CD4-positive, alpha-beta T cell treated with Interleukin-10 for 1 hour (primary cell): Measurements from ENCODE around the gene SLIT3.
"Not testable (repeated sequence)": the region's sequence is repeated elsewhere in the genome, so short reads cannot be mapped to it uniquely, and the experiment has no call there.

Experiments
- DNase-seq: peaks from one replicate; pipeline ENCODE4 v3.0.0-alpha.2; 2020

The SLIT3 gene

DNA sequence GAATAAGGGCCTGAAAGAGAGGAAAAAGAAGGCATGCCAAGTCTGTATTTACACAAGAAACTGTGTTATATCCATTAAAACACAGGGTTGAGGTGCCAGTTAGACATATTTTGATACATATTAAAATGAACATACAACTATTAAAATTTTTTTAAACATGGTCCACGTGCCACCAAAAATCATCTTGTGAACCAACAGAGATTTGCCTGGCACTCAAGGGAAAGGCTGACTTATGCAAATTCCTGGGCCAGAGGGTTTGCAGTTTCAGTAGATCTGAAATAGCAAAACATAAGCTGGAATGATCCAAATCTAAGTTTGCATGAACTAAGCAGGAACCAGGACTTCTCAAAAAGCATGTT lies 168.7 kb downstream of the SLIT3 start:
- no peak for DNase-seq

DNA sequence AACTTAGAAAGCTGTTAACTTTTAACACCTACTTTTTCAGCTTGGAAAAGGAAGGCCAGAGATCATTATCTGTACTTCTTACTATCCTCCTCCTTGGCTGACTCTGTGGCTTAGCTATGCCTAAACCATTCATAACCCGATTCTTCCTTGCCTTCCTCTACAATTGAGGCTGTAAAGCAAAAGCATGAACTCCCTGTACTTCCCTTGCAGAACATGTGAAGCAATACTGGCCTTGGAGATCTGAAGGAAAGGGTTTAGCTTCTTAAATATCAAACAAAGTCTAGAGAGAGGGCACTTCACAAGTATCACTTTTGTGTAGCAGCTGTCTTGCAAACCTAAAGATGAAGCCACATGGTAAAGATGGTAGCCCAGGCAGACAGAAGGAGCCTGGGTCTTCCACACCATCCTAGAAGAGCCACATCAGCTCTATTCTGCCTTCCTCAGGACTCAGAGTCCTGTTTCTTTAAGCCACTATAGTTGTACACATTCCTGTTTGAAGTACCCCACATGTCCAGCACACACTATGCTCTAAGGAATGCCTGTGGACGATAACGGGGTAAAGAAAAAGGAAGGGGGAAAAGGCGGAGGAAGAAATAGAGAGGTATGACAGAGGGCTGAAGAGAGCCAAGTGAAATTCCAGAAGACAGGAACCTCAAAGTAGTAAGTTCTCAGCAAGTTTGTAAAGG lies 169.2 kb downstream of the SLIT3 start:
- no peak for DNase-seq

DNA sequence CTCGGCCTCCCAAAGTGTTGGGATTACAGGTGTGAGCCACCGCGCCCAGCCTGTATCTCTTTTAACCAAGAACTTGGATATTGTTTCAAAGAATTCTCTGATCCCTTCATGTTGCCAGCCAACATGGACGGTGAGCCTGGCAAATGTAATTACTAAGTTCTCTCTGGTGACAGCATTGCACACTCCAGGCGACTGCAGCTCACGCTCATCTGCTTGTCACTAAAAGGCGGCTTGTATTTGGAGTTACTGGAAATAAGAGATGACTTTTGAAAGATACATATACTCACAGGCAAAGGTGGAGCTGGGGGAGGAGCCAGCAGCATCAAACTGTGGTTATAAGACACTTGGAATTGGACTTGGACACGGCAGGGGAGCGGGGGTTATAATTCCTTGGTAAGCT lies 172.3 kb downstream of the SLIT3 start:
- DNase-seq = no peak

DNA sequence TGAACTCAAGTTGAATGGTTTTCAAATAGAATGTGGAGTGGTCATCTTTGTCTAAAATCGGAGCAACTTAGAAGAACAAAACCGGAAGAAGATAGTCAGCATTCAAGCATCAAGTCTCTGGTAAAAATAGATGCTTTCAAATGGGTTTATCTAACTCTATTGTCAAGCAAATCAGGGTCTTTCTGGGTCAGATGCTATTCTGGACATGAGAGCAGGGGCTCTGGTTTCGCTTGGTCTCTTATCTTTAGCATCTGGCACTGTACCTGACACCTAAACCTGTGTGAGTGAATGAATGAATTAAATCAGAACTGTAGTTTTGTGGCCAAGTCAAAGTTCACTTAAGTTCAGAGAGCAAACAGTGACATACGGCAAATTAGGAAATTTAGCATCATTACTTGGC lies 173.5 kb downstream of the SLIT3 start:
- DNase-seq = no peak

- no peak for DNase-seq
These were observed 174.4 kb downstream of the SLIT3 start for GRCh38 chr5:169126481-169127021.

DNA sequence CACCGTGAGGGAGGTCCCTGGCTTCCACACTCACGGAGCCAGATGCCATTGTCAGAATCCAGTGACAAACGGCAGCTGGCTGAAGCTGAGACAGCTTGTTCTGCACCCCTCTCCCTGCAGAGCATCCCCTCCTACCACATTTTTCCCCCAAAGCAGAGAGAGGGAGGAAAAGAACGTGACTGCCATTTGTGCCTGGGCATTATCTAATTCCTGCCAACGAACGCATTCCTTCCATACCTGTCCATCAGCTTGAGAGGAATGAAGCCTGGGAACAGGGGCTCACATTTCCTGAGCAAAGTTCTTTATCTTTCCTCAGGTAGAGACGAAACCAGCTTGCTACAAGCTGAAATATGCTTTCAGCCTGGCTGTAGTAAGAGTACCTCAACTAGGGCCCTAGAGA lies 175.4 kb downstream of the SLIT3 start:
- DNase-seq = no peak

- no peak for DNase-seq
These were observed 178.0 kb downstream of the SLIT3 start for GRCh38 chr5:169122951-169123350.

DNA sequence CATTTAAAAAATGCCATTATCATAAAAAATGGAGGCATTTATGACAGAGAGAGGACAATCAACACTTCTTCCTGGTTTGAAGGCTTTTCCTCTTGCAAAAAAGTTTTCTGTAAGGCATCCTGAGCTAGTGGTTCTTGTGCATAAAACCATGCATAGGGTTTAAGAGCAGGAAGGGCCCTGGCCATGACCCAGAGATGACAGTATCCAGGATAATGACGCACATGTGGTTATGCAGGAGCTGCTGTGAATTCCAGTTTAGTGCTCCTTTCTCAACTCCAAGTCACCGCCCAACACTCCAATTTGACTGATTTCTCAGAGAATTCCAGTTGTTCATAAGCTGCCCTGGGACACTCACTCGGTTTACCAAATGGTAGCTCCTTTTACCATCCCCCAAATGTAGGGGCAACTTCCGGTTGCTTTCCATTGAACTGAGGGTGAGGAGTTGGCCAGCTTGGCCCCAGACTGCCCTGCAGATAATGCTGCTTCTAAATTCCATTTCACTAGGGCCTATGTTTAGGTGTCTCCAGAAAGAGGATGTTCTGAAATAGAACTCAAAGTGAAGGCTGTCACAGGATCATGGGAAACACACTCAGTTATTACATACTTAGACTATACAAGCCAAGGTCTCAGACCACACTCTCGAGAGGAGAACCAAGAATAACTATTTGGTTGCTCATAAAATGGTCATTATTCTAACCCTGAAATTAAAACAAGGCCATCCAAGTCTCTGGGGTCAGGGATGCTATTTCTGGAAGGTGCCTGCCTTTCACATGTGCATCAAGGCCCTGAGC lies 179.1 kb downstream of the SLIT3 start:
- no peak for DNase-seq

DNA sequence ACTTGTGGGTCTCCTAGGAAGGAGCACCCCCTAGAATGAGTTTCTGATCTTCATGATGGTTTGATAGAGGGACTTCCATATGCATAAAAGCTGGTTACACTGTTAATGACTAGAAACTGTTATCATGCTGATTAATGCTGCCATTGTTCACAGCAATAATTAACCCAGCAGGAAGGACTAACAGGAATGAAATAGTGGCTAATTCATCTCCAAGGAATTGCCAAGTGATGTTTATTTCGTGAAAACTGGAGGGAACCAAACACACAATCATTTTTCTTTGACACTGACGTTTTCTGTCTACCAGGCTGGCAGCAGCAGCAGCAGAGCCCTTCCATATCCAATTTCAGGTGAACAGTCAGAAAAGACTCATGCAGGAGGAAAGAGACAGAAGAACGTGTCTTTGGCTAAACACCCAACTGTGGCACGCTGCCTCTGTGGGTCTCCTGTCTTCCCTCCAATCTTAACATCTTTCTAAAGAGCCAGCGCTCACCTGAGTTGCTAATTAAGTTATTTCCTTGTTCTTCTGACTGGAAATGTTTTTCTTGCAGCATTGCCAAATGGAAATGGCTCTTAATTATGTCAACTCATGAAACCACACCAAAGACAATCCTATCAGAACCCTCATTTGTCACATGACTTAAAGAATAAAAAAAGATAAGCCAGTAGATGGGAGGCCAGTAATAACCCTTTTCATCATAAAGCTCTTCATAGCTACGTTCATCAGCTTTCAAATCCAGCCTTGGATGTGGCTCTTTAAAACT lies 181.5 kb downstream of the SLIT3 start:
- no peak for DNase-seq

DNA sequence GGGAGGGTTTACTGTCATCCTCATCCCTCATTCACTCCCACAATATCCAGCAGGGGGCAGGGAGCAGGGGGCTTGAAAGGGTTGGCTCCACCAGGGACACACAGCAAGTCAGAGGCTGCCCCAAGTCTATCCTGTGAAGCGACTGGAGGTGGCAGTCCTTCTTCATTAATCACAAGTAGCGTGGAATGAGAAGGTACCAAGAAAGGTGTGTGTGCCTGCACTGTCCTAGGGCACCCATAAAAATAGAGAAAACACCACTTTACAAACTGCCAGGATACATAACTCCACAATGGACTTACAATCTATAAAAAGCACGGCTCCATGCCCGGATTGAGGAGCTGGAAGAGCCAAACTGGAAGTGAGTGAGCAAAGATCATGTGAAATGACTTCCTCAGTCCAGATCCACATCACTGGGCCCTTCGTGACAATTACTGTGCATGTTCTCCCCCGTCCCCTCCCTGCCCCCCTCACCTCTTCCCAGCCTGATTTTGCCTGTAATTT lies 183.9 kb downstream of the SLIT3 start:
- no peak for DNase-seq

DNA sequence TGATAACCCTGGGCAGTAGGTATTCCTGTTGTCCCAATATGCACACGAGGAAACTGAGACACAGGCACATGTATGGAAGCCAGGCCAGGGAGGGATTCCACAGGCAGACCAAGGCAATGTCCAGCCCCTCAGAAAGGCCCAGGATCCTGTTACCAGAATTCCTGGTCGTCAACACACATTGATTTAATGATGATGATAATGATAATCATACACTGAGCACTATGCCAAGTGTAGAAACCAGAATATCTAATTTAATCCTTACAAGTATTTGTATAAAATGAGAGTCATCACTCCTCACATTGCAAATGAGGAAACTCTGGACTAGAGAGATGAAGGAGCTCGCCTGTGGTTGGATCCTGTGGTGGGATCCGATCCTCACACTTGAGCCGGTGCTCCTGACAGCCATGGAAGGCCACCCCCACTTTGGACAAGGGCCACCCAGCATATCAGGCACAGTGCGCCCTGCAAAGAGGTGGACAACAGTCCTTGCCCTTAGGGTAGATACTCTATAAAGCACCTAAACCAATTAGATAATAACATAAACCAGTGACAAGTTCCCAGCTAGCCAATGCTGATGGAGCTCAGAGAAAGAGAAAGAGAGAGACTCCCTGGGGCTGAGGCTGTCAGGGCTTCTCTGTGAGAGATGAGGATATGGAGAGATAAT lies 185.3 kb downstream of the SLIT3 start:
- DNase-seq = no peak

- no peak for DNase-seq
These were observed 186.4 kb downstream of the SLIT3 start for GRCh38 chr5:169114466-169115065.

- DNase-seq = no peak
These were observed 188.9 kb downstream of the SLIT3 start for GRCh38 chr5:169112016-169112415.

GRCh38 chr5:169106911-169107706 lies 193.8 kb downstream of the SLIT3 start:
- no peak for DNase-seq

- not testable (repeated sequence) for DNase-seq
These were observed 195.4 kb downstream of the SLIT3 start for GRCh38 chr5:169105582-169105981.

DNA sequence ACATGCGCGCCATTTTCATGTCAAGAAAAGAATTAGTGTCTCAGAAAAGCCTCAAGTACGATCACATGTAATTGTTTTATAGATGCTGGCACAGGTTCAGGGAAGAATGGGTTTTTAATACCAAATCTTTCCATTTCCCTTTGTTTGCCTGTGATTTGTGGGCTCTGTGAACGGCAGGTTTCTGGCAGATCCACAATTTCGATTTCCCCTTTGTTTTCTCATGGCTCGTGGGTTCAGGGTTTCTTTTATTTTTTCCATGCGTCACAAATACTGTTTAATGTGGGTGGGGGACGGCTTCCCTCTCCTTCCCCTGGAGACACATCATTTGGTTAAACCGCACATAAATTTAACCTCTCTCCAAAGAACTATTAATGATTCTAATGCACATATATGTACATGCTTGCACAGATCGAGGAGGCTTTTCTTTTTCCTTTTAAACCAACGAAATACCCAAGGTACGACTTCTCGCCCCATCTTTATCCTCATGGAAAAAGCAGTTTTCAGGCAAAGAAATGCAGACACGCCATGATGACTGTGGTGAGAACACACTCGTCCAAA lies 195.9 kb downstream of the SLIT3 start:
- DNase-seq = no peak

- no peak for DNase-seq
These were observed 197.3 kb downstream of the SLIT3 start for GRCh38 chr5:169103586-169104181.

DNA sequence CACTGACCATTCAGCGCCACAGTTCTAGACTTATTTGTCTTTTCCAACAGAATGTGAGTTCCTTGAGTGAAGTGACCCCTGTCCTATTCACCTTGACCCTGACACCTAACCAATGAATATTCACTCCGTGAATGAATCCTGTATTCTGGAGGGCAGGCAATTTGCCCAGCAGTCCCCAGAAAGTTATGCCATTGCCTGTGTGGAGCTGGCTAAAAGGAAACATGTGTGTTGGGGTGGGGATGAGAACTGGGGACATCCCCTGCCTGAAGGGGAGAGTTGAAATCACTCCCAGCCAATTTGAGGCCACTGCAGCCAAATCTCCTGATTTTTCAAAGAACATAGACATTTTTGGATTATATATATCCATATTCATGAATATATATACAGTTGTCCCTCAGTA lies 199.0 kb downstream of the SLIT3 start:
- DNase-seq = no peak

DNA sequence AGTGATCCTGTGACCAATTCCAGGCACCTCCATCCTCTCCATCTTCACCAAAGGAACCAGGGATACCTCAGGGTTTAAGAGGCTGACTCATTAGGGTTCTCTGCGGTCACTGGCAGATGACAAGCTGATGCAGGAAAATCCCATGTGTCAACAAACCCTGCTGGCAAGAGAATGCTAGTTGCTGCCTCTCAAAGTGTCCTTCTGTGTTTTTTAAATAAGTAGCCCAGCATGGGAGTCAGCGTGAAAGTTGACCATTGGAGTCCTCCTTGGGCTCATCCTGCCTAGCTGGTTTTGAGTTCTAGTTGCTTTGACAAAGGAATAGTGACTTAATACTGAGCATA lies 200.2 kb downstream of the SLIT3 start:
- no peak for DNase-seq

- DNase-seq = no peak
These were observed 200.9 kb downstream of the SLIT3 start for GRCh38 chr5:169099801-169100734.
